Common myeloid progenitor, CD34-positive (primary cell): ENCODE measurements around the gene TDRD5.

Experiments
- CTCF ChIA-PET: fragments of 350-600 bp; sonication (Branson Sonifier 250); formaldehyde crosslinking; loops from one replicate; lab custom pipeline; 2021; ENCODE audit warnings: antibody characterized with exemption; lab: Charles Lee
- POLR2A ChIA-PET: fragments of 350-600 bp; sonication (Branson Sonifier 250); formaldehyde crosslinking; loops from one replicate; lab custom pipeline; 2021; ENCODE audit warnings: antibody characterized with exemption; lab: Charles Lee
- DNase-seq, 3 donors: peaks; one replicate each; pipeline versions ENCODE4 v3.0.0 to v3.0.0-alpha.2; 2013
- H3K27ac ChIP-seq, 2 experiments: 1 replicate in 1 of 2; 2 replicates in 1 of 2; pipeline ENCODE4 v1.7.0; 2013; ENCODE audit warnings: inconsistent platforms in 2 of 2, low read length in 2 of 2, mild to moderate bottlenecking in 2 of 2, low read depth in 1 of 2, moderate library complexity in 1 of 2; ENCODE audit not compliant: severe bottlenecking in 2 of 2, insufficient read depth in 1 of 2, poor library complexity in 1 of 2
- H3K27me3 ChIP-seq, 5 experiments: replicated peaks in 2 of 5; 1 replicate in 3 of 5; 2 replicates in 2 of 5; pipeline versions ENCODE4 v1.6.1 to v1.7.0; 2013; ENCODE audit warnings: low read length in 4 of 5, mild to moderate bottlenecking in 2 of 5, moderate library complexity in 2 of 5, inconsistent platforms in 1 of 5; ENCODE audit not compliant: insufficient read depth in 5 of 5, control insufficient read depth in 4 of 5
- H3K36me3 ChIP-seq, 4 experiments: 1 replicate in 2 of 4; 2 replicates in 2 of 4; pipeline versions ENCODE4 v1.6.1 to v1.7.0; 2013; ENCODE audit warnings: low read length in 3 of 4, control low read depth in 1 of 4, mild to moderate bottlenecking in 1 of 4; ENCODE audit not compliant: control insufficient read depth in 4 of 4, insufficient read depth in 4 of 4
- H3K4me1 ChIP-seq, 4 experiments: 1 replicate in 3 of 4; 2 replicates in 1 of 4; pipeline versions ENCODE4 v1.6.1 to v1.7.1; 2013; ENCODE audit warnings: low read length in 3 of 4, mild to moderate bottlenecking in 3 of 4, control low read depth in 1 of 4, inconsistent platforms in 1 of 4, moderate library complexity in 1 of 4; ENCODE audit not compliant: control insufficient read depth in 4 of 4, insufficient read depth in 4 of 4; ENCODE audit errors: control extremely low read depth in 1 of 4
- H3K4me3 ChIP-seq, 7 experiments: 1 replicate in 4 of 7; 2 replicates in 3 of 7; pipeline versions ENCODE4 v1.5.1 to v1.7.0; 2013; ENCODE audit warnings: mild to moderate bottlenecking in 7 of 7, low read length in 6 of 7, moderate library complexity in 6 of 7, inconsistent platforms in 2 of 7, low read depth in 2 of 7, control low read depth in 1 of 7; ENCODE audit not compliant: insufficient read depth in 4 of 7, control insufficient read depth in 1 of 7; ENCODE audit errors: extremely low read depth in 1 of 7
- H3K9me3 ChIP-seq, 5 experiments: 1 replicate in 4 of 5; 2 replicates in 1 of 5; pipeline versions ENCODE4 v1.6.1 to v1.7.1; 2013; ENCODE audit warnings: low read length in 4 of 5, mild to moderate bottlenecking in 2 of 5, inconsistent platforms in 1 of 5, low read depth in 1 of 5, moderate library complexity in 1 of 5; ENCODE audit not compliant: control insufficient read depth in 4 of 5, insufficient read depth in 2 of 5; ENCODE audit errors: control extremely low read depth in 1 of 5
- WGBS: methylation state at CpG from one replicate; pipeline ENCODE4 v1.1.5; 2013; ENCODE audit not compliant: insufficient coverage; 5-methylcytosine and 5-hydroxymethylcytosine counted together

TDRD5 gene

DNA sequence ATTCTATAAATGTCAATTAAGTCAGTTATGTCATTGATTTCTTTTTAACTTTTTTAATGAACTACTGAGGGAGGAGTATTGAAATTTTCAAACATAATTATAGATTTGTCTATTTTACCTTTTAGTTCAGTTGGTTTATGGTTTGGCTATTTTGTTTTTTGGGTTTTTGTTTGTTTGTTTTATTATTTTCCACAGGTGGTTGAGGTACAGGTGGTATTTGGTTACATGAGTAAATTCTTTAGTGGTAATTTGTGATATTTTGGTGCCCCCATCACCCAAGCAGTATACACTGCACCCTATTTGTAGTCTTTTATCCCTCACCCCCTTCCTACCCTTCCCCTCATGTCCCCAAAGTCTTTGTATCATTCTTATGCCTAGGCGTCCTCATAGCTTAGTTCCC is 9.5 kb downstream of the TDRD5 start:
- no peaks in the 10 kb centered on the region for H3K9me3 ChIP-seq
- ChIA-PET POLR2A (no interaction called here), CTCF (no interaction called here)
- WGBS, result 100% methylated on average over 1 of the region's 1 CpG
- H3K36me3 ChIP-seq, result no peaks in the 10 kb centered on the region
- H3K27ac ChIP-seq, result no peak overlapping the region
- no peak for DNase-seq
- H3K4me1 ChIP-seq, result no peaks in the 10 kb centered on the region
- no peak overlapping the region for H3K4me3 ChIP-seq
- peaks cover 0 to 5% (median 0%) of the 10 kb centered on the region in 5 experiments for H3K27me3 ChIP-seq

DNA sequence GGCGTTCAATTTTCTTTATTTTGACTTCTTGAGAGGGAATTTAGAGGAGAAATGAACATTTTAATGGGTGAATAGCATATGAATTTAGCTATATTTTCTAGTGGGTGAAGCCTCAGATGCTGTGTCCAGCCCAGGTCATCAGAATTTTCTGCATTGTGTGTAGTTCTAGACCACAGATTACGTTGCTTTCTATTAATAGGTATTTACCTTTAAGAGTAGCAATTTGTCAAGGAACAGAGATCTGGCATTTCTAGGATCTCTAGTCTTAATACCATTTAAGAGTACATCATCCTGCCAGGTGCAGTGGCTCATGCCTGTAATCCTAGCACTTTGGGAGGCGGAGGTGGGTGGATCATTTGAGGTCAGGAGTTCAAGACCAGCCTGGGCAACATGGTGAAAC is 20.7 kb downstream of the TDRD5 start:
- Histone ChIP-seq H3K27me3 (peaks cover 0 to 5% (median 0%) of the 10 kb centered on the region in 5 experiments), H3K27ac (no peak overlapping the region), H3K4me3 (no peak overlapping the region), H3K36me3 (no peaks in the 10 kb centered on the region), H3K9me3 (no peaks in the 10 kb centered on the region), H3K4me1 (no peaks in the 10 kb centered on the region)
- WGBS, result 100% methylated on average over 2 of the region's 3 CpGs
- no peak for DNase-seq
- ChIA-PET CTCF (no interaction called here), POLR2A (no interaction called here)

DNA sequence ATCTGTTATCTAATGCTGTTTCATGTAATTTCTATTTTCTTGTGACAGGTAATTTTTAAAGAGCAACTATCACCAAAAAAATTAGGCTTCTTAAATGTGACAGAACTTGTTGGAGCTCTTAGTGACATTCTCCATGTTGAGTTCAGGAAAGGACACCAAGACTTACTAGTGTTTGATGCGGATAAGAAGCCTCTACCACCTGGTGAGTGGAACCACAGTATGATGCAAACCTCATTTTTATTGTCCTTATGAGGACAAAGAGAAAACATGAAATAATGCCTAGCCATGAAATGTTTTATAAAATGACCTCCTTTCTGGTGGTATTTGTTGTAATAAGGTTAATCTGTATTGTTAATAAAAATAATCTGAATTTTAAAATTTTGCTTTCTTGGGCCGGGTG is 39.1 kb downstream of the TDRD5 start:
- Histone ChIP-seq H3K36me3 (no peaks in the 10 kb centered on the region), H3K4me1 (no peaks in the 10 kb centered on the region), H3K27ac (no peak overlapping the region), H3K27me3 (no peaks in the 10 kb centered on the region), H3K9me3 (no peaks in the 10 kb centered on the region), H3K4me3 (no peak overlapping the region)
- no peak for DNase-seq
- no CpG with 5 or more reads among the region's 2 CpGs for WGBS
- ChIA-PET CTCF (no interaction called here), POLR2A (no interaction called here)

DNA sequence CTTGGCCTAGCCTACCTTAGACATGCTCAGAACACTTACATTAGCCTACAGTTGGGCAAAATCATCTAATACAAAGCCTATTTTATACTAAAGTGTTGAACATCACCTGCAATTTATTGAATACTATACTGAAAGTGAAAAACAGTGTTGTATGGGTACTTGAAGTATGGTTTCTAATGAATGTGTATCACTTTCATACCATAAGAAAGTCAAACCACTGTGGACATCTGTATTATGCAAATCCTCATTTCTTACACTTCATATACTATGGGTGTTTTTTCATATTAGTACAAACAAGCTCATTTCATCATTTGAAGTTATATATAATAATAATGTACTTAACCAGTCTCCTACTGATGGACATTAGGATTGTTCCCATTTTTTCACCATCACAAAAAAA is 41.2 kb downstream of the TDRD5 start:
- DNase-seq, result no peak
- no peaks in the 10 kb centered on the region for H3K27me3 ChIP-seq
- ChIA-PET POLR2A (no interaction called here), CTCF (no interaction called here)
- no peaks in the 10 kb centered on the region for H3K4me1 ChIP-seq
- H3K27ac ChIP-seq, result no peak overlapping the region
- no peaks in the 10 kb centered on the region for H3K36me3 ChIP-seq
- no peaks in the 10 kb centered on the region for H3K9me3 ChIP-seq
- no peak overlapping the region for H3K4me3 ChIP-seq

DNA sequence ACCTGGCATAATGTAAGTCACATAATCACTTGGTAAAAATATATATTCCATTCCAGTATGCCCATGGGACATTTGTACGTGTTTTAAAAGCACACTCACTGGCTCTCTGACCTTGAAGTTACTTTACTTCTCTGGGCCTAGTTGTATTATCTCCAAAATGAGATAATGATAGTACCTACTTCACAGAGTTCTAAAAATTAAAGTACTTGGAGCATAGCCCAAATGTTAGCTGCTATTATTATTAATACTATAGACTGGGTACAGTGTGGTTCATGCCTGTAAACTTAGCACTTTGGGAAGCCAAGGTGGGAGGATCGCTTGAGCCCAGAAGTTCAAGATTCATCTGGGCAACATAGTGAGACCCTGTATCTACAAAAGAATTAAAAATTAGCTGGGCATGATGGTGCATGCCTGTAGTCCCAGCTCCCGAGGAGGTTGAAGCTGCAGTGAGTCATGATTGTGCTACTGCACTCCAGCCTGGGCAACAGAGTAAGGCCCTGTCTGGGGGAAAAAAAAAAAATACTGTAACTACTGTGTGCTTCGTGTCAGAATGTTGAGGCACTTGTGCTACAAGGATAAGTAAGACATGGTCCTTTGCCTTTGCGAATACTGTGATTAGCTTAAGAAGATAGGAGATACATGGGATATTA is 45.7 kb downstream of the TDRD5 start:
- H3K36me3 ChIP-seq, result no peaks in the 10 kb centered on the region
- no peaks in the 10 kb centered on the region for H3K27me3 ChIP-seq
- H3K4me3 ChIP-seq, result no peak overlapping the region
- CTCF ChIA-PET, result no interaction called here
- H3K4me1 ChIP-seq, result no peaks in the 10 kb centered on the region
- H3K9me3 ChIP-seq, result no peaks in the 10 kb centered on the region
- WGBS, result 82% methylated on average over 4 of the region's 5 CpGs
- no peak overlapping the region for H3K27ac ChIP-seq
- POLR2A ChIA-PET, result no interaction called here
- DNase-seq, result no peak

DNA sequence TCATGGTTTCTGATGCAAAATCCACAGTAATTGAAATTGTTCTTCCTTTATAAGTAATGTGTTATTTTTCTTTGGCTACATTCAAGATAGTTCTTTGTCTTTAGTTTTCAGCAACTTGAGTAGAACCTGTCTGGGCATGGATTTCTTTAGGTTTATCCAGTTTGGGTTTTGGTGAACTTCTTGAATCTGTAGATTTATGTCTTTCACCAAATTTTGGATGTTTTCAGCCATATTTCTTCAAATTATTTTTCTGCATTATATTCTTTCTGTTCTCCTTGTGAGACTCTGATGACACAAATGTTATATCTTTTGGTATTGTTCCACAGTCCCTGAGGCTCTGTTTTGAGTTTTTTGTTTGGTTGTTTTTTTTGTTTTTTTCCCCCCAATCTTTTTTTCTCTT is 69.4 kb downstream of the TDRD5 start:
- ChIA-PET CTCF (no interaction called here), POLR2A (no interaction called here)
- H3K9me3 ChIP-seq, result peaks cover 0 to 11% (median 3%) of the 10 kb centered on the region in 5 experiments
- no peak for DNase-seq
- no peaks in the 10 kb centered on the region for H3K36me3 ChIP-seq
- H3K27ac ChIP-seq, result no peak overlapping the region
- H3K4me1 ChIP-seq, result no peaks in the 10 kb centered on the region
- H3K27me3 ChIP-seq, result no peaks in the 10 kb centered on the region
- H3K4me3 ChIP-seq, result no peak overlapping the region

DNA sequence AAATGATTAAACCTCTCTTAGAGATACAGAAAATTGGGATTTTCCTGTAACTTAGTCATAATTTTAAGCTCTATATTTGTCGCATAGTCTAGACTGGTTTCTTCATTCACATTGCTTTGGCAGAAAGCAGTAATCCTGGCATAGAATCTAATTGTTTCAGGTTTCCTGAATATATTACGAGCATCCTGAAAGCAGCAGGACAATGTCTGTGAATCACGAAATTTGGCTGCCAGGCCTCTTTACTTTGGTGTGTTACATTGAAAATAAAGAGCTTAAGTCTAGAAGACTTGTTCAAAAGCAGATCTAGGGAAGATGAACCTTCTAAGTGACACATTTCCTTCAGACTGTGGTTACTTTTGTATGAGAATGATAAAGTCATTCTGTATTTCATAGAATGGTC is 72.2 kb downstream of the TDRD5 start:
- H3K27me3 ChIP-seq, result no peaks in the 10 kb centered on the region
- peaks cover 0 to 10% (median 3%) of the 10 kb centered on the region in 5 experiments for H3K9me3 ChIP-seq
- DNase-seq, result no peak
- H3K4me1 ChIP-seq, result no peaks in the 10 kb centered on the region
- H3K4me3 ChIP-seq, result no peak overlapping the region
- POLR2A ChIA-PET, result no interaction called here
- CTCF ChIA-PET, result no interaction called here
- H3K36me3 ChIP-seq, result no peaks in the 10 kb centered on the region
- WGBS, result 77% methylated on average over 3 of the region's 3 CpGs
- no peak overlapping the region for H3K27ac ChIP-seq
